H1 (cell line): ENCODE measurements around the gene MMADHC. TPM values are rescaled to one million over a fixed set of nuclear protein-coding genes. Genes with fewer than 3 reads are reported as not detected.

Experiments used
- CTCF ChIA-PET: fragments of 300-600 bp; sonication (Branson Sonifier 250); formaldehyde crosslinking; loops from one replicate; lab custom pipeline; 2021; ENCODE audit not compliant: partially characterized antibody; lab: Charles Lee
- POLR2A ChIA-PET: fragments of 300-600 bp; sonication (Branson Sonifier 250); formaldehyde crosslinking; loops from one replicate; lab custom pipeline; 2021; ENCODE audit warnings: inconsistent platforms; ENCODE audit not compliant: partially characterized antibody; lab: Charles Lee
- DNase-seq, 2 experiments: peaks; one replicate each; pipeline versions ENCODE4 v3.0.0 to v3.0.0-alpha.2; 2010 to 2022; ENCODE audit warnings: low spot score in 2 of 2, low read depth in 1 of 2, mixed read lengths in 1 of 2
- FAIRE-seq: peaks from 2 replicates; lab custom pipeline; 2011; peaks lifted over from hg19 to GRCh38; lab: Jason Lieb, UNC
- H2AFZ ChIP-seq: 2 replicates; pipeline ENCODE4 v1.8.1; 2012; ENCODE audit warnings: low read length, inconsistent platforms
- H2AK5ac ChIP-seq: 2 replicates; pipeline ENCODE4 v1.6.1; 2013; ENCODE audit warnings: low read depth, low read length
- H2BK120ac ChIP-seq: replicated peaks from 2 replicates; pipeline ENCODE3; 2013; ENCODE audit warnings: low read depth, low read length, inconsistent platforms
- H2BK12ac ChIP-seq: 2 replicates; pipeline ENCODE4 v1.6.1; 2013; ENCODE audit warnings: low read depth, low read length
- H2BK15ac ChIP-seq: 2 replicates; pipeline ENCODE4 v1.6.1; 2013; ENCODE audit warnings: low read length
- H2BK20ac ChIP-seq: 2 replicates; pipeline ENCODE4 v1.6.1; 2013; ENCODE audit warnings: low read length
- H2BK5ac ChIP-seq: 2 replicates; pipeline ENCODE4 v1.6.1; 2013; ENCODE audit warnings: low read depth, low read length
- H3K14ac ChIP-seq: 2 replicates; pipeline ENCODE4 v1.6.1; 2013; ENCODE audit warnings: inconsistent platforms; ENCODE audit not compliant: insufficient read length
- H3K18ac ChIP-seq: 2 replicates; pipeline ENCODE4 v1.6.1; 2013; ENCODE audit warnings: low read length; ENCODE audit errors: extremely low read depth
- H3K23ac ChIP-seq: 2 replicates; pipeline ENCODE4 v1.6.1; 2013; ENCODE audit warnings: inconsistent platforms; ENCODE audit not compliant: insufficient read length
- H3K23me2 ChIP-seq: 2 replicates; pipeline ENCODE4 v1.6.1; 2013; ENCODE audit warnings: low read depth, low read length
- H3K27ac ChIP-seq: 2 replicates; pipeline ENCODE4 v1.6.1; 2011; ENCODE audit warnings: low read depth, low read length, inconsistent platforms
- H3K27me3 ChIP-seq, 4 experiments: replicated peaks in 1 of 4; 1 replicate in 1 of 4; 2 replicates in 3 of 4; pipeline versions ENCODE4 v1.6.1 to v1.8.1; 2011 to 2013; ENCODE audit warnings: low read length in 3 of 4, mild to moderate bottlenecking in 3 of 4, inconsistent platforms in 2 of 4, mixed read lengths in 2 of 4, moderate library complexity in 1 of 4; ENCODE audit not compliant: control insufficient read depth in 3 of 4, insufficient read depth in 3 of 4; ENCODE audit errors: extremely low read depth in 1 of 4
- H3K36me3 ChIP-seq, 4 experiments: 2 replicates each; pipeline versions ENCODE4 v1.6.1 to v1.8.1; 2011 to 2013; ENCODE audit warnings: mild to moderate bottlenecking in 4 of 4, low read length in 3 of 4, moderate library complexity in 2 of 4, control low read depth in 1 of 4, inconsistent platforms in 1 of 4; ENCODE audit not compliant: insufficient read depth in 4 of 4, control insufficient read depth in 2 of 4
- H3K4ac ChIP-seq: replicated peaks from 2 replicates; pipeline ENCODE3; 2013; ENCODE audit warnings: low read length, low read depth, mixed read lengths, inconsistent platforms; ENCODE audit not compliant: insufficient read length
- H3K4me1 ChIP-seq, 4 experiments: replicated peaks in 1 of 4; 1 replicate in 1 of 4; 2 replicates in 3 of 4; pipeline versions ENCODE4 v1.6.1 to v1.8.1; 2011 to 2013; ENCODE audit warnings: low read length in 3 of 4, inconsistent platforms in 2 of 4, mixed read lengths in 1 of 4; ENCODE audit not compliant: insufficient read depth in 4 of 4, control insufficient read depth in 3 of 4
- H3K4me2 ChIP-seq, 2 experiments: 2 replicates each; pipeline versions ENCODE4 v1.6.1 to v1.8.1; 2011 to 2013; ENCODE audit warnings: low read depth in 2 of 2, low read length in 2 of 2, control low read depth in 1 of 2, inconsistent platforms in 1 of 2, mild to moderate bottlenecking in 1 of 2; ENCODE audit not compliant: insufficient read depth in 1 of 2
- H3K4me3 ChIP-seq, 4 experiments: fragments of 200-600, 300-600 bp in 1 of 4; sonication (generic), shearing (Covaris generic), sonication (Bioruptor Twin) in 1 of 4; 2 replicates each; pipeline versions ENCODE4 v1.5.1 to v1.8.1; 2011 to 2016; ENCODE audit warnings: low read length in 4 of 4, low read depth in 3 of 4, control low read depth in 2 of 4, inconsistent platforms in 2 of 4, mild to moderate bottlenecking in 2 of 4, mixed read lengths in 1 of 4, moderate library complexity in 1 of 4; ENCODE audit not compliant: insufficient read depth in 2 of 4; ENCODE audit errors: extremely low read depth in 1 of 4
- H3K56ac ChIP-seq: replicated peaks from 2 replicates; pipeline ENCODE3; 2013; ENCODE audit warnings: low read depth, mild to moderate bottlenecking, mixed read lengths, low read length, inconsistent platforms; ENCODE audit not compliant: insufficient read length
- H3K79me1 ChIP-seq: 2 replicates; pipeline ENCODE4 v1.6.1; 2013; ENCODE audit warnings: low read depth, low read length, control low read depth
- H3K79me2 ChIP-seq, 2 experiments: 2 replicates each; pipeline versions ENCODE4 v1.6.1 to v1.8.1; 2012 to 2013; ENCODE audit warnings: low read length in 2 of 2, mild to moderate bottlenecking in 2 of 2, inconsistent platforms in 1 of 2; ENCODE audit not compliant: insufficient read depth in 2 of 2, control insufficient read depth in 1 of 2
- H3K9ac ChIP-seq, 4 experiments: replicated peaks in 1 of 4; 1 replicate in 1 of 4; 2 replicates in 3 of 4; pipeline versions ENCODE4 v1.6.1 to v1.8.1; 2011 to 2013; ENCODE audit warnings: low read depth in 3 of 4, low read length in 3 of 4, control low read depth in 2 of 4, mild to moderate bottlenecking in 2 of 4, moderate library complexity in 2 of 4, inconsistent platforms in 1 of 4; ENCODE audit errors: extremely low read depth in 1 of 4
- H3K9me3 ChIP-seq, 2 experiments: 2 replicates each; pipeline versions ENCODE4 v1.6.1 to v1.8.1; 2012 to 2013; ENCODE audit warnings: mild to moderate bottlenecking in 2 of 2, moderate library complexity in 2 of 2, control low read depth in 1 of 2, inconsistent platforms in 1 of 2, low read depth in 1 of 2, low read length in 1 of 2, mixed read lengths in 1 of 2; ENCODE audit not compliant: insufficient read depth in 2 of 2
- H4K20me1 ChIP-seq, 2 experiments: replicated peaks in 1 of 2; 2 replicates each; pipeline versions ENCODE3 to v1.8.1; 2011 to 2013; ENCODE audit warnings: inconsistent platforms in 2 of 2, low read length in 2 of 2, mild to moderate bottlenecking in 1 of 2; ENCODE audit not compliant: insufficient read depth in 2 of 2, control insufficient read depth in 1 of 2
- H4K5ac ChIP-seq: 2 replicates; pipeline ENCODE4 v1.6.1; 2013; ENCODE audit warnings: low read length, low read depth, mixed read lengths, inconsistent platforms; ENCODE audit not compliant: insufficient read length
- H4K8ac ChIP-seq: 2 replicates; pipeline ENCODE4 v1.8.0; 2013; ENCODE audit warnings: mild to moderate bottlenecking, moderate library complexity, low read length, inconsistent platforms; ENCODE audit not compliant: insufficient read depth; ENCODE audit errors: extremely low read depth
- H4K91ac ChIP-seq: replicated peaks from 2 replicates; pipeline ENCODE3; 2013; ENCODE audit warnings: low read length, mixed read lengths, inconsistent platforms; ENCODE audit not compliant: insufficient read length
- CBX8 ChIP-seq: fragments of 300-800, 300-1000 bp; sonication (generic); IDR thresholded peaks from 2 replicates; pipeline ENCODE4 v1.7.1; 2016; ENCODE audit warnings: low read depth, low read length, borderline replicate concordance
- CHD2 ChIP-seq: IDR thresholded peaks from 2 replicates; pipeline ENCODE4 v1.6.1; 2012; ENCODE audit warnings: low read length, improper control_type of control experiment
- EZH2 ChIP-seq: fragments of 200-600 bp; sonication (generic); IDR thresholded peaks from 2 replicates; pipeline ENCODE4 v1.7.1; 2012; ENCODE audit warnings: low read depth, mild to moderate bottlenecking, moderate library complexity, low read length, inconsistent platforms; ENCODE audit not compliant: severe bottlenecking
- JUND ChIP-seq: IDR thresholded peaks from 2 replicates; pipeline ENCODE4 v1.6.1; 2011; ENCODE audit warnings: mild to moderate bottlenecking, improper control_type of control experiment, low read length
- POLR2A ChIP-seq, 2 experiments: IDR thresholded peaks; 1 replicate in 1 of 2; 2 replicates in 1 of 2; pipeline ENCODE4 v1.6.1; 2011; ENCODE audit warnings: low read depth in 2 of 2, low read length in 2 of 2, mild to moderate bottlenecking in 2 of 2; ENCODE audit errors: control extremely low read depth in 1 of 2
- RFX5 ChIP-seq: IDR thresholded peaks from 2 replicates; pipeline ENCODE4 v1.6.1; 2011; ENCODE audit warnings: low read depth, low read length, improper control_type of control experiment, borderline replicate concordance
- RXRA ChIP-seq: IDR thresholded peaks from 2 replicates; pipeline ENCODE4 v1.6.1; 2011; ENCODE audit warnings: low read depth, mild to moderate bottlenecking, low read length, moderate library complexity; ENCODE audit not compliant: insufficient read depth
- SP1 ChIP-seq: IDR thresholded peaks from 2 replicates; pipeline ENCODE4 v1.6.1; 2011; ENCODE audit warnings: low read depth, low read length
- SP4 ChIP-seq: IDR thresholded peaks from 2 replicates; pipeline ENCODE4 v1.6.1; 2012; ENCODE audit warnings: low read length, inconsistent platforms
- TAF1 ChIP-seq: IDR thresholded peaks from 2 replicates; pipeline ENCODE4 v1.6.1; 2011; ENCODE audit warnings: mild to moderate bottlenecking, low read depth, low read length
- WGBS, 2 experiments: shearing (Covaris generic) in 1 of 2; methylation state at CpG; one replicate each; pipeline versions ENCODE4 v1.1.6 to v1.1.7; 2013 to 2015; ENCODE audit warnings: low lambda C conversion rate in 2 of 2, mixed read lengths in 2 of 2, inconsistent platforms in 1 of 2, low coverage in 1 of 2, missing lambda C conversion rate in 1 of 2; ENCODE audit not compliant: insufficient replicate concordance in 2 of 2, insufficient coverage in 1 of 2, insufficient read length in 1 of 2; ENCODE audit errors: extremely low coverage in 1 of 2, missing lambda C conversion rate in 1 of 2; 5-methylcytosine and 5-hydroxymethylcytosine counted together
- polyA plus RNA-seq, 7 experiments: library from polyadenylated mRNA; depleted of rRNA in 3 of 7; stranded (reverse) in 5 of 7; unstranded in 2 of 7; fragments of >200 nt in 5 of 7; fragments of 200-250 nt in 2 of 7; gene quantifications; 1 replicate in 5 of 7; 2 replicates in 1 of 7; 4 replicates in 1 of 7; pipeline versions ENCODE4 v1.2.1 to v1.2.3, GENCODE V29; 2011 to 2013; ENCODE audit warnings: missing spikeins in 2 of 7, mixed read lengths in 2 of 7
- total RNA-seq: library from RNA; stranded (reverse); fragmentation: NEBNext Ultra II Directional; extraction: Animal tissue kit (Norgen Biotek cat#: 25700); gene quantifications from 2 replicates; pipeline ENCODE4 v1.2.1, GENCODE V29; 2021
- TF ChIP-seq, protein P1 (sequence below): IDR thresholded peaks from 2 replicates; pipeline ENCODE4 v1.6.1; 2011; ENCODE audit warnings: low read length, improper control_type of control experiment

MMADHC gene
- total and polyA plus RNA-seq, 2 of the 8 experiments (the other 6 are each of a cell fraction or from before 2014, with no cell fraction given), result 61.1 to 130 TPM

DNA sequence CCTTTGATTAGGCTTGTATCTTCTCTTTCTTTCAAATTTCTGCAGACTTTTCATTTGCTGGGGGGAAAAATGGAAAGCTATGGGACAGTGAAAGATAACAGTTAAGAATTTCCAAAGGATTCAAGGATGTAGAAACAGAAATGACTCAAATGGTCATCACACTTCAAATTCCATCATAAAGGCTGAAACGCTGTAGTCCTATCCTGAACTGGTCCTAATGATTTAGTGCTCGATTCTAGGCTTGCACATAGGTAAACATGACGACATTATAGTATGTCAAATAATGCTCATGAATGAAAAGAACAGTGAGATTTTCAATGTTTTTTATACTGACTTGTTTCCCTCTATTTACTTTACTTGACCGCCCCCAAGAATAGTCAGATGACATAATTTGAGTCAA, 15.7 kb upstream of the MMADHC start:
- H3K56ac ChIP-seq, result no peak overlapping the region
- CTCF ChIA-PET, result interaction anchor here (2.0 kb wide), 1 partner anchor 10 kb away, joined by 5 read pairs; no protein-coding TSS in a partner anchor

More for the DNA sequence above, 15.7 kb upstream of the MMADHC start:
- Histone ChIP-seq H2AK5ac (no peak overlapping the region), H4K91ac (no peak overlapping the region), H3K4ac (no peak overlapping the region), H3K14ac (no peak overlapping the region), H2BK5ac (no peak overlapping the region), H2AFZ (no peak overlapping the region), H3K27ac (no peak overlapping the region), H2BK20ac (no peak overlapping the region), H3K4me3 (no peak overlapping the region), H3K79me2 (no peaks in the 10 kb centered on the region), H2BK15ac (no peak overlapping the region), H3K23ac (no peak overlapping the region), H2BK120ac (no peak overlapping the region), H4K5ac (no peak overlapping the region), H3K23me2 (no peaks in the 10 kb centered on the region), H4K8ac (no peak overlapping the region), H3K36me3 (no peaks in the 10 kb centered on the region), H3K4me1 (no peaks in the 10 kb centered on the region), H2BK12ac (no peak overlapping the region), H3K9ac (no peak overlapping the region), H3K9me3 (no peaks in the 10 kb centered on the region), H3K18ac (no peak overlapping the region), H3K79me1 (no peaks in the 10 kb centered on the region), H3K4me2 (no peak overlapping the region), H4K20me1 (no peaks in the 10 kb centered on the region), H3K27me3 (no peaks in the 10 kb centered on the region)
- no peak for FAIRE-seq
- TF ChIP-seq TAF1 (no peak), SP1 (no peak), SP4 (no peak), EZH2 (no peak), JUND (no peak), RFX5 (no peak), CBX8 (no peak), POLR2A (IDR thresholded peaks at IDR 0.05; ENCODE audit: control extremely low read depth in 1 of 2, low read depth in 2 of 2, low read length in 2 of 2) (no peak), CHD2 (no peak), RXRA (no peak)
- TF ChIP-seq, protein P1, sequence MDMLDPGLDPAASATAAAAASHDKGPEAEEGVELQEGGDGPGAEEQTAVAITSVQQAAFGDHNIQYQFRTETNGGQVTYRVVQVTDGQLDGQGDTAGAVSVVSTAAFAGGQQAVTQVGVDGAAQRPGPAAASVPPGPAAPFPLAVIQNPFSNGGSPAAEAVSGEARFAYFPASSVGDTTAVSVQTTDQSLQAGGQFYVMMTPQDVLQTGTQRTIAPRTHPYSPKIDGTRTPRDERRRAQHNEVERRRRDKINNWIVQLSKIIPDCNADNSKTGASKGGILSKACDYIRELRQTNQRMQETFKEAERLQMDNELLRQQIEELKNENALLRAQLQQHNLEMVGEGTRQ, result no peak
- POLR2A ChIA-PET, result no interaction called here
- 92% methylated on average over 4 of the region's 4 CpGs; no CpG with 5 or more reads in 1 of the 2 experiments for WGBS, 2 experiments
- DNase-seq, result no peak
